K562 (cell line): ENCODE results near the gene SHISAL2B. TPM values are rescaled to one million over a fixed set of nuclear protein-coding genes. Genes with fewer than 3 reads are reported as not detected.

Experiments used
- ATAC-seq: fragments of 200-7000 bp; cut with Tn5 transposase; 3 replicates; pipeline ENCODE4 v1.9.1; 2020; ENCODE audit warnings: moderate library complexity
- BruUV-seq: library from RNA; stranded (reverse); fragments of 400-500 nt; replicated peaks from 2 replicates; lab custom pipeline; 2021; lab: Mats Ljungman, UMichigan
- CTCF ChIA-PET: fragments of 300-600 bp; formaldehyde crosslinking; extraction: SDS; loops from one replicate; lab custom pipeline; 2021; ENCODE audit warnings: low intra/inter-chr PET ratio; lab: Yijun Ruan, JAX
- POLR2A ChIA-PET: fragments of 300-600, 350-650 bp; sonication (Branson Sonifier 250); formaldehyde crosslinking; extraction: SDS; loops from one replicate; lab custom pipeline; 2021; ENCODE audit warnings: antibody characterized with exemption, inconsistent platforms; lab: Yijun Ruan, JAX
- DNase-seq, 4 experiments: peaks; one replicate each; pipeline versions ENCODE4 v3.0.0 to v3.0.0-alpha.2; 2011 to 2018; ENCODE audit warnings: low spot score in 3 of 4, mixed read lengths in 3 of 4; ENCODE audit errors: extremely low read depth in 1 of 4
- FAIRE-seq: peaks from 2 replicates; lab custom pipeline; 2011; peaks lifted over from hg19 to GRCh38; lab: Jason Lieb, UNC
- H2AFZ ChIP-seq: 2 replicates; pipeline ENCODE4 v1.6.0; 2011; ENCODE audit warnings: low read depth, low read length, control low read depth, inconsistent platforms
- H3K27ac ChIP-seq: fragments of 200-600 bp; 3 replicates; pipeline ENCODE4 v1.8.0; 2011; ENCODE audit warnings: low read depth, mild to moderate bottlenecking, control low read depth, inconsistent platforms, low read length, moderate library complexity, mixed read lengths; ENCODE audit errors: extremely low read depth
- H3K27me3 ChIP-seq, 2 experiments: fragments of 300-600 bp in 1 of 2; 2 replicates in 1 of 2; 3 replicates in 1 of 2; pipeline versions ENCODE4 v1.6.0 to v1.8.0; 2011; ENCODE audit warnings: inconsistent platforms in 2 of 2, low read length in 2 of 2, mild to moderate bottlenecking in 1 of 2, mixed read lengths in 1 of 2, moderate library complexity in 1 of 2; ENCODE audit not compliant: control insufficient read depth in 2 of 2, insufficient read depth in 2 of 2
- H3K36me3 ChIP-seq: fragments of 300-600 bp; 3 replicates; pipeline ENCODE4 v1.8.0; 2011; ENCODE audit warnings: mild to moderate bottlenecking, low read length, inconsistent platforms; ENCODE audit not compliant: control insufficient read depth, insufficient read depth
- H3K4me1 ChIP-seq, 2 experiments: fragments of 200-600 bp in 1 of 2; replicated peaks in 1 of 2; 2 replicates in 1 of 2; 3 replicates in 1 of 2; pipeline versions ENCODE4 v1.5.1 to v1.8.0; 2011; ENCODE audit warnings: inconsistent platforms in 2 of 2, low read length in 2 of 2, mild to moderate bottlenecking in 1 of 2, mixed read lengths in 1 of 2, moderate library complexity in 1 of 2; ENCODE audit not compliant: control insufficient read depth in 2 of 2, insufficient read depth in 2 of 2
- H3K4me2 ChIP-seq: 2 replicates; pipeline ENCODE4 v1.6.1; 2011; ENCODE audit warnings: low read length, control low read depth, inconsistent platforms, mixed read lengths; ENCODE audit not compliant: insufficient read depth
- H3K4me3 ChIP-seq: fragments of 200-600 bp; sonication (generic), shearing (Covaris generic); 2 replicates; pipeline ENCODE4 v1.5.1; 2016; ENCODE audit warnings: control low read depth, inconsistent platforms
- H3K79me2 ChIP-seq: fragments of 200-600 bp; 3 replicates; pipeline ENCODE4 v1.8.0; 2011; ENCODE audit warnings: low read length, inconsistent platforms; ENCODE audit not compliant: control insufficient read depth, insufficient read depth
- H3K9ac ChIP-seq, 2 experiments: 2 replicates each; pipeline versions ENCODE4 v1.6.0 to v1.6.1; 2011; ENCODE audit warnings: low read depth in 2 of 2, low read length in 2 of 2, control low read depth in 1 of 2, inconsistent platforms in 1 of 2, mild to moderate bottlenecking in 1 of 2, mixed read lengths in 1 of 2; ENCODE audit not compliant: insufficient read depth in 1 of 2
- H3K9me1 ChIP-seq: one replicate; pipeline ENCODE4 v1.6.0; 2011; ENCODE audit warnings: inconsistent platforms, mild to moderate bottlenecking, low read length, moderate library complexity; ENCODE audit not compliant: control insufficient read depth, insufficient read depth
- H3K9me3 ChIP-seq: replicated peaks from 2 replicates; pipeline ENCODE4 v1.5.1; 2011; ENCODE audit warnings: low read depth, low read length, inconsistent platforms; ENCODE audit not compliant: control insufficient read depth, insufficient read depth
- H4K20me1 ChIP-seq: replicated peaks from 2 replicates; pipeline ENCODE4 v1.6.1; 2011; ENCODE audit warnings: low read length, inconsistent platforms, mixed read lengths; ENCODE audit not compliant: control insufficient read depth, insufficient read depth
- CCAR2 ChIP-seq: fragments of 200-400 bp; formaldehyde crosslinking; IDR thresholded peaks from 2 replicates; pipeline ENCODE4 v1.6.1; 2017; ENCODE audit warnings: mild to moderate bottlenecking, low read depth, low read length
- CSDE1 ChIP-seq, 2 experiments: fragments of 450-650 bp; IDR thresholded peaks; 2 replicates each; pipeline ENCODE4 v1.6.1; 2016; ENCODE audit warnings: mild to moderate bottlenecking in 1 of 2
- DPF2 ChIP-seq: fragments of 450-650 bp; IDR thresholded peaks from 2 replicates; pipeline ENCODE4 v1.6.1; 2016
- HIVEP1 ChIP-seq: fragments of 250-450 bp; sonication (Bioruptor Pico); IDR thresholded peaks from 2 replicates; pipeline ENCODE4 v1.4.0; 2020; ENCODE audit warnings: mild to moderate bottlenecking
- HNRNPL ChIP-seq: fragments of 200-400 bp; formaldehyde crosslinking; IDR thresholded peaks from 2 replicates; pipeline ENCODE4 v1.6.1; 2017; ENCODE audit warnings: low read depth, mild to moderate bottlenecking, low read length
- JUNB ChIP-seq: fragments of 450-650 bp; formaldehyde crosslinking; conservative IDR thresholded peaks from 2 replicates; pipeline ENCODE4 v1.4.0; 2020; ENCODE audit warnings: mild to moderate bottlenecking
- KLF13 ChIP-seq: fragments of 450-650 bp; IDR thresholded peaks from 2 replicates; pipeline ENCODE4 v1.6.1; 2016; ENCODE audit warnings: missing genetic modification characterization, low read depth, mild to moderate bottlenecking, missing compliant biosample characterization, moderate library complexity, borderline replicate concordance
- MCM3 ChIP-seq: fragments of 450-650 bp; IDR thresholded peaks from 2 replicates; pipeline ENCODE4 v1.6.1; 2016
- MED1 ChIP-seq: sonication (generic); formaldehyde crosslinking; IDR thresholded peaks from 2 replicates; pipeline ENCODE4 v1.8.1; 2023; ENCODE audit warnings: missing genetic modification reagents, borderline replicate concordance
- MNT ChIP-seq, 2 experiments: fragments of 450-650 bp; conservative IDR thresholded peaks; 2 replicates each; pipeline ENCODE4 v1.6.1; 2017; ENCODE audit warnings: mild to moderate bottlenecking in 2 of 2, moderate library complexity in 2 of 2
- SAFB2 ChIP-seq: fragments of 200-400 bp; formaldehyde crosslinking; IDR thresholded peaks from 2 replicates; pipeline ENCODE4 v1.6.1; 2018; ENCODE audit warnings: borderline replicate concordance, low read length, low read depth, moderate library complexity; ENCODE audit not compliant: severe bottlenecking
- SMARCB1 ChIP-seq: IDR thresholded peaks from 2 replicates; pipeline ENCODE4 v1.6.1; 2011; ENCODE audit warnings: improper control_type of control experiment, low read depth; ENCODE audit not compliant: insufficient read length
- TBP ChIP-seq: optimal IDR thresholded peaks from 2 replicates; pipeline ENCODE3; 2011; ENCODE audit warnings: low read depth, low read length, improper control_type of control experiment
- TCF3 ChIP-seq: sonication (generic); formaldehyde crosslinking; IDR thresholded peaks from 2 replicates; pipeline ENCODE4 v1.4.0; 2020; ENCODE audit warnings: mild to moderate bottlenecking, missing genetic modification reagents
- ZC3H11A ChIP-seq: IDR thresholded peaks from 2 replicates; pipeline ENCODE4 v1.6.1; 2012; ENCODE audit warnings: low read depth, low read length, improper control_type of control experiment
- ZNF134 ChIP-seq: fragments of 250-450 bp; sonication (Bioruptor Pico); conservative IDR thresholded peaks from 2 replicates; pipeline ENCODE4 v1.4.0; 2020
- WGBS: fragments of 100-300 bp; shearing (Covaris generic); methylation state at CpG from one replicate; pipeline ENCODE4 v1.1.6; 2016; ENCODE audit warnings: low coverage, mixed read lengths; ENCODE audit not compliant: insufficient coverage; ENCODE audit errors: missing lambda C conversion rate; 5-methylcytosine and 5-hydroxymethylcytosine counted together
- in situ Hi-C: fragments of 300-500 bp; cut with MboI; formaldehyde crosslinking; loops from 4 replicates; pipeline ENCODE4 v1.15.0; 2018; ENCODE audit warnings: inconsistent platforms, mixed read lengths
- intact Hi-C: fragments of 100-400 bp; cut with micrococcal nuclease; formaldehyde crosslinking; loops from 2 replicates; pipeline ENCODE4 v1.14.2; 2022
- polyA plus RNA-seq, 8 experiments: library from polyadenylated mRNA; depleted of rRNA in 4 of 8; stranded (reverse) in 5 of 8; unstranded in 3 of 8; fragments of >200 nt; fragmentation: Nextera tagmentation in 2 of 8; fragmentation: Illumina TruSeq in 1 of 8; extraction: Ambion mirVana in 2 of 8; extraction: Trizol in 1 of 8; gene quantifications; 2 replicates each; pipeline versions ENCODE4 v1.2.1 to v1.2.3, GENCODE V29; 2011 to 2014; ENCODE audit warnings: inconsistent platforms in 1 of 8, missing spikeins in 1 of 8
- total RNA-seq, 7 experiments: library from RNA; depleted of rRNA in 6 of 7; stranded (reverse); fragments of >200 nt in 6 of 7; fragmentation: Illumina TruSeq in 2 of 7; extraction: Trizol in 2 of 7; gene quantifications; 2 replicates each; pipeline versions ENCODE4 v1.2.1 to v1.2.3, GENCODE V29; 2011 to 2021; ENCODE audit warnings: low replicate concordance in 1 of 7
- TF ChIP-seq, protein P1 (sequence below): fragments of 450-650 bp; IDR thresholded peaks from 2 replicates; pipeline ENCODE4 v1.6.1; 2017; ENCODE audit warnings: mild to moderate bottlenecking, moderate library complexity
- TF ChIP-seq, protein P2 (sequence below): sonication (generic); formaldehyde crosslinking; IDR thresholded peaks from 2 replicates; pipeline ENCODE4 v1.8.0; 2022; ENCODE audit warnings: mild to moderate bottlenecking, missing genetic modification reagents

SHISAL2B gene
- total and polyA plus RNA-seq, 9 of the 15 experiments (the other 6 are each of a cell fraction or from before 2014, with no cell fraction given): not detected

DNA sequence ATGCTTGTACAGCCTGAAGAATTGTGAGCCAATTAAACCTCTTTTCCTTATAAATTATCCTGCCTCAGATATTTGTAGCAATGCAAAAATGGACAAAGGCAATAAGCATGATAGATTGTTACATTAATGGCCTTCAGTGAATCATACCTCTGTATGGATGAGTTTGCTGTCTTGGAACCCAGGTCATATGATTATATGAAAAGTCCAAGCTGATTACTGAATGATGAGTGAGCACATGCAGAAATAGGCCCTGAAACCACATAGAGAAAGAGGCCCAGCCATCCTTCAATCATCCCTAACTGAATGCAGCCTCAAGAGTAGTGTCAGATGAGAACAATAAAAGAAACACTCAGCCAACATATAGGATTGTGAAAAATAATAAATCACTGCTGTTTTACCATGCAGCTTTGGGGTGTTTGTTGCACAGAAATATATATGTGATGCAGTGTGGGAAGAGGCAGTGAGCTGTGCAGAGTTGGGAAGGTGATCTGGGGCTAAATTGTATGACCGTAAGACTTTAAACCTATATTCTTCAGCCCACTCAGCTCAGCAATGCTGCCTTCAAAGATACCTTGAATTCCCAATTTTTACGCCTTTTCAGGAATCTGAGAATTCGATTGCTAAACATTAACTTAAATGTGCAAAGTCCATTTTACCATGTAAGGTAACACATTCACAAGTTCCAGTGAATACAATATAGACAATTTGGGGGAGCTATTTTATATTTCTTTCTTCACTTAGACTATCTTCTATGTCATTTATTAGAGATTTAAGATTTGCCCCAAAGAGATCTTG lies 36.3 kb upstream of the SHISAL2B start:
- TF ChIP-seq, protein P1, sequence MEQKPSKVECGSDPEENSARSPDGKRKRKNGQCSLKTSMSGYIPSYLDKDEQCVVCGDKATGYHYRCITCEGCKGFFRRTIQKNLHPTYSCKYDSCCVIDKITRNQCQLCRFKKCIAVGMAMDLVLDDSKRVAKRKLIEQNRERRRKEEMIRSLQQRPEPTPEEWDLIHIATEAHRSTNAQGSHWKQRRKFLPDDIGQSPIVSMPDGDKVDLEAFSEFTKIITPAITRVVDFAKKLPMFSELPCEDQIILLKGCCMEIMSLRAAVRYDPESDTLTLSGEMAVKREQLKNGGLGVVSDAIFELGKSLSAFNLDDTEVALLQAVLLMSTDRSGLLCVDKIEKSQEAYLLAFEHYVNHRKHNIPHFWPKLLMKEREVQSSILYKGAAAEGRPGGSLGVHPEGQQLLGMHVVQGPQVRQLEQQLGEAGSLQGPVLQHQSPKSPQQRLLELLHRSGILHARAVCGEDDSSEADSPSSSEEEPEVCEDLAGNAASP: no peak
- TF ChIP-seq, protein P2, sequence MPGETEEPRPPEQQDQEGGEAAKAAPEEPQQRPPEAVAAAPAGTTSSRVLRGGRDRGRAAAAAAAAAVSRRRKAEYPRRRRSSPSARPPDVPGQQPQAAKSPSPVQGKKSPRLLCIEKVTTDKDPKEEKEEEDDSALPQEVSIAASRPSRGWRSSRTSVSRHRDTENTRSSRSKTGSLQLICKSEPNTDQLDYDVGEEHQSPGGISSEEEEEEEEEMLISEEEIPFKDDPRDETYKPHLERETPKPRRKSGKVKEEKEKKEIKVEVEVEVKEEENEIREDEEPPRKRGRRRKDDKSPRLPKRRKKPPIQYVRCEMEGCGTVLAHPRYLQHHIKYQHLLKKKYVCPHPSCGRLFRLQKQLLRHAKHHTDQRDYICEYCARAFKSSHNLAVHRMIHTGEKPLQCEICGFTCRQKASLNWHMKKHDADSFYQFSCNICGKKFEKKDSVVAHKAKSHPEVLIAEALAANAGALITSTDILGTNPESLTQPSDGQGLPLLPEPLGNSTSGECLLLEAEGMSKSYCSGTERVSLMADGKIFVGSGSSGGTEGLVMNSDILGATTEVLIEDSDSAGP (CRISPR knock-in tag): no peak
- TF ChIP-seq ZC3H11A (no peak), TBP (no peak), CCAR2 (no peak), MNT (conservative IDR thresholded peaks at IDR 0.05) (no peak), HIVEP1 (CRISPR knock-in tag) (no peak), DPF2 (no peak), MCM3 (no peak), KLF13 (tag) (no peak), JUNB (no peak), CSDE1 (IDR thresholded peaks at IDR 0.05) (no peak), HNRNPL (no peak), ZNF134 (CRISPR knock-in tag) (no peak), TCF3 (CRISPR knock-in tag) (no peak), MED1 (CRISPR knock-in tag) (no peak), SMARCB1 (no peak), SAFB2 (no peak)
- TF ChIP-seq, all 486 proteins: peak for 0
- H2AFZ ChIP-seq: no peak overlapping the region
- H3K4me3 ChIP-seq: no peak overlapping the region
- no peaks in the 10 kb centered on the region for H4K20me1 ChIP-seq
- H3K79me2 ChIP-seq: no peaks in the 10 kb centered on the region
- intact Hi-C loops (no loop called here), in situ Hi-C loops (no loop called here)
- no peak for DNase-seq
- no peak overlapping the region for H3K9ac ChIP-seq
- FAIRE-seq: no peak
- POLR2A ChIA-PET: interaction anchor here (0.6 to 1.7 kb wide), 3 partner anchors 10 to 113 kb away, joined by 3 to 7 read pairs (median 5); no protein-coding TSS in a partner anchor
- CTCF ChIA-PET: no interaction called here
- no peak overlapping the region for H3K27ac ChIP-seq
- 6% methylated on average over 3 of the region's 3 CpGs for WGBS
- ATAC-seq: no peak
- no peak overlapping the region for H3K4me2 ChIP-seq
- H3K9me1 ChIP-seq: no peaks in the 10 kb centered on the region
- H3K27me3 ChIP-seq: no peaks in the 10 kb centered on the region
- BruUV-seq: no TSS peak
- H3K4me1 ChIP-seq: no peaks in the 10 kb centered on the region
- H3K36me3 ChIP-seq: no peaks in the 10 kb centered on the region
- H3K9me3 ChIP-seq: no peaks in the 10 kb centered on the region
